Lung (tissue), 12 donors: Measurements from ENCODE around the gene GALNS. TPM values are rescaled to one million over a fixed set of nuclear protein-coding genes. Genes with fewer than 3 reads are reported as not detected.

Source experiments
- ATAC-seq: fragments of 200-7000 bp; cut with Tn5 transposase; one replicate; pipeline ENCODE4 v1.9.1; 2020; ENCODE audit warnings: moderate number of reproducible peaks; ENCODE audit not compliant: insufficient read depth, low FRiP score
- DNase-seq, 3 donors: peaks; one replicate each; pipeline ENCODE4 v3.0.0-alpha.2; 2013 to 2017
- H3K27ac ChIP-seq, 2 donors: one replicate each; pipeline ENCODE4 v1.5.1; 2013; ENCODE audit warnings: mild to moderate bottlenecking in 2 of 2, moderate library complexity in 2 of 2, control low read depth in 1 of 2, inconsistent platforms in 1 of 2, low read depth in 1 of 2, low read length in 1 of 2
- H3K27me3 ChIP-seq, 3 donors: one replicate each; pipeline ENCODE4 v1.5.1; 2013; ENCODE audit warnings: low read length in 2 of 3; ENCODE audit not compliant: control insufficient read depth in 3 of 3, insufficient read depth in 3 of 3
- H3K36me3 ChIP-seq, 4 donors: one replicate each; pipeline ENCODE4 v1.5.1; 2013; ENCODE audit warnings: low read length in 4 of 4, mild to moderate bottlenecking in 1 of 4, moderate library complexity in 1 of 4; ENCODE audit not compliant: control insufficient read depth in 4 of 4, insufficient read depth in 4 of 4
- H3K4me1 ChIP-seq, 5 donors: one replicate each; pipeline ENCODE4 v1.5.1; 2013; ENCODE audit warnings: low read length in 5 of 5, mild to moderate bottlenecking in 2 of 5, moderate library complexity in 1 of 5; ENCODE audit not compliant: control insufficient read depth in 5 of 5, insufficient read depth in 5 of 5
- H3K4me3 ChIP-seq: one replicate; pipeline ENCODE4 v1.5.1; 2013; ENCODE audit warnings: mild to moderate bottlenecking, control low read depth, moderate library complexity
- H3K9ac ChIP-seq, 2 donors: one replicate each; pipeline ENCODE4 v1.5.1; 2013; ENCODE audit warnings: low read length in 2 of 2, control low read depth in 1 of 2; ENCODE audit not compliant: insufficient read depth in 1 of 2
- H3K9me3 ChIP-seq, 4 donors: one replicate each; pipeline ENCODE4 v1.5.1; 2013; ENCODE audit warnings: low read length in 3 of 4, mild to moderate bottlenecking in 1 of 4, moderate library complexity in 1 of 4; ENCODE audit not compliant: control insufficient read depth in 4 of 4, insufficient read depth in 3 of 4
- CTCF ChIP-seq: IDR thresholded peaks from 2 replicates; pipeline ENCODE4 v1.5.1; 2012; ENCODE audit warnings: mild to moderate bottlenecking; ENCODE audit errors: control extremely low read depth, extremely low read depth
- WGBS, 2 donors: extraction: QIAGEN DNeasy Blood & Tissue Kit; methylation state at CpG; one replicate each; pipeline ENCODE4 v1.1.7; 2013; 5-methylcytosine and 5-hydroxymethylcytosine counted together
- polyA plus RNA-seq, 2 donors: library from polyadenylated mRNA; stranded (reverse); fragments of 200-250 nt; gene quantifications; one replicate each; pipeline ENCODE4 v1.2.1, GENCODE V29; 2013
- total RNA-seq, 2 donors: library from RNA; depleted of rRNA in 1 of 2; stranded (reverse); fragments of >200 nt in 1 of 2; gene quantifications; one replicate each; pipeline ENCODE4 v1.2.1, GENCODE V29; 2014 to 2021
- donor health status: control.
- donor health status: control.
- donor health status: Bipolar disorder and iron deficiency.
- donor health status: healthy.
- donor health status: DM: yes; HTN: yes; CAD: no.

The GALNS gene
- total and polyA plus RNA-seq, 4 donors, result 21.4 to 61.9 (median 30.3) TPM

- 20 to 46% methylated on average over 35 of the region's 35 CpGs for WGBS, 2 donors
- Histone ChIP-seq H3K9me3 (no peaks in the 10 kb centered on the region), H3K27ac (no peak overlapping the region), H3K4me3 (no peak overlapping the region), H3K36me3 (no peaks in the 10 kb centered on the region), H3K27me3 (peaks cover 0 to 3% (median 0%) of the 10 kb centered on the region in 3 donors), H3K4me1 (no peaks in the 10 kb centered on the region), H3K9ac (no peak overlapping the region)
- ATAC-seq (no peak), DNase-seq (no peak)
- no peak for TF ChIP-seq CTCF
Measured at GRCh38 chr16:88793251-88793954, 63.3 kb downstream of the GALNS start.

GRCh38 chr16:88792668-88793250, 64.0 kb downstream of the GALNS start:
- no peak overlapping the region for H3K27ac ChIP-seq
- H3K4me3 ChIP-seq, result no peak overlapping the region
- H3K9me3 ChIP-seq, result no peaks in the 10 kb centered on the region
- H3K27me3 ChIP-seq, result peaks cover 0 to 3% (median 0%) of the 10 kb centered on the region in 3 donors
- WGBS, 2 donors, result 53 to 77% methylated on average over 12 of the region's 12 CpGs
- H3K36me3 ChIP-seq, result no peaks in the 10 kb centered on the region
- no peak for TF ChIP-seq CTCF
- DNase-seq (no peak), ATAC-seq (no peak)
- no peak overlapping the region for H3K9ac ChIP-seq
- no peaks in the 10 kb centered on the region for H3K4me1 ChIP-seq

GRCh38 chr16:88792078-88792550, 64.6 kb downstream of the GALNS start:
- Histone ChIP-seq H3K4me3 (no peak overlapping the region), H3K36me3 (no peaks in the 10 kb centered on the region), H3K9ac (no peak overlapping the region), H3K9me3 (no peaks in the 10 kb centered on the region), H3K27me3 (peaks cover 0 to 3% (median 0%) of the 10 kb centered on the region in 3 donors), H3K27ac (no peak overlapping the region), H3K4me1 (no peaks in the 10 kb centered on the region)
- WGBS, 2 donors, result 48 to 60% methylated on average over 10 to 13 of the region's 13 CpGs
- DNase-seq (no peak), ATAC-seq (no peak)
- TF ChIP-seq CTCF, result no peak
